Measurements from ENCODE around the gene PDE6B. TPM values are rescaled to one million over a fixed set of nuclear protein-coding genes. Genes with fewer than 3 reads are reported as not detected.
"Not testable (repeated sequence)": the region's sequence is repeated elsewhere in the genome, so short reads cannot be mapped to it uniquely, and the experiment has no call there.

The PDE6B gene
- total and polyA plus RNA-seq, 9 donors = 10.4 to 20.2 (median 14.3) TPM

GRCh38 chr4:636628-637159 lies 11.3 kb downstream of the PDE6B start:
- no peaks in the 10 kb centered on the region for H3K36me3 ChIP-seq (ENCODE audit: control insufficient read depth, insufficient read depth, low read length)
- H3K9me3 ChIP-seq (replicated peaks; ENCODE audit: control insufficient read depth, low read depth, low read length) = peaks cover 2% of the 10 kb centered on the region
- WGBS (ENCODE audit: insufficient coverage) = 50% methylated on average over 7 of the region's 13 CpGs
- H3K27me3 ChIP-seq (ENCODE audit: control insufficient read depth, insufficient read depth, low read length) = peaks cover 3% of the 10 kb centered on the region
- no peak overlapping the region for H3K4me3 ChIP-seq (ENCODE audit: low read length)
- no peak overlapping the region for H3K27ac ChIP-seq (ENCODE audit: low read length)
- no peaks in the 10 kb centered on the region for H3K4me1 ChIP-seq (ENCODE audit: control insufficient read depth, insufficient read depth, low read length)
- no peak for DNase-seq

- 47% methylated on average over 23 of the region's 32 CpGs for WGBS (ENCODE audit: insufficient coverage)
- Histone ChIP-seq H3K36me3 (ENCODE audit: control insufficient read depth, insufficient read depth, low read length) (no peaks in the 10 kb centered on the region), H3K4me3 (ENCODE audit: low read length) (no peak overlapping the region), H3K27me3 (ENCODE audit: control insufficient read depth, insufficient read depth, low read length) (peaks cover 3% of the 10 kb centered on the region), H3K27ac (ENCODE audit: low read length) (no peak overlapping the region), H3K9me3 (replicated peaks; ENCODE audit: control insufficient read depth, low read depth, low read length) (no peaks in the 10 kb centered on the region), H3K4me1 (ENCODE audit: control insufficient read depth, insufficient read depth, low read length) (no peaks in the 10 kb centered on the region)
- DNase-seq = no peak
Observed at GRCh38 chr4:637536-638280, 12.3 kb downstream of the PDE6B start.

GRCh38 chr4:642366-642765 lies 17.0 kb downstream of the PDE6B start:
- H3K9me3 ChIP-seq (replicated peaks; ENCODE audit: control insufficient read depth, low read depth, low read length); H3K36me3 ChIP-seq (ENCODE audit: control insufficient read depth, insufficient read depth, low read length); DNase-seq; H3K4me1 ChIP-seq (ENCODE audit: control insufficient read depth, insufficient read depth, low read length); H3K27me3 ChIP-seq (ENCODE audit: control insufficient read depth, insufficient read depth, low read length); H3K4me3 ChIP-seq (ENCODE audit: low read length); H3K27ac ChIP-seq (ENCODE audit: low read length): not testable (repeated sequence)
- WGBS (ENCODE audit: insufficient coverage) = no CpG with 5 or more reads among the region's 6 CpGs

GRCh38 chr4:646460-646859 lies 21.1 kb downstream of the PDE6B start:
- no peak for DNase-seq
- no peaks in the 10 kb centered on the region for H3K36me3 ChIP-seq (ENCODE audit: control insufficient read depth, insufficient read depth, low read length)
- WGBS (ENCODE audit: insufficient coverage) = 53% methylated on average over 28 of the region's 32 CpGs
- no peak overlapping the region for H3K27ac ChIP-seq (ENCODE audit: low read length)
- H3K27me3 ChIP-seq (ENCODE audit: control insufficient read depth, insufficient read depth, low read length) = peaks cover 24% of the 10 kb centered on the region
- H3K4me1 ChIP-seq (ENCODE audit: control insufficient read depth, insufficient read depth, low read length) = peaks cover 22% of the 10 kb centered on the region
- peak overlapping the region; percentile 15 for H3K4me3 ChIP-seq (ENCODE audit: low read length)
- no peaks in the 10 kb centered on the region for H3K9me3 ChIP-seq (replicated peaks; ENCODE audit: control insufficient read depth, low read depth, low read length)

GRCh38 chr4:647481-647880 lies 22.1 kb downstream of the PDE6B start:
- WGBS (ENCODE audit: insufficient coverage) = 95% methylated on average over 2 of the region's 13 CpGs
- H3K4me3 ChIP-seq (ENCODE audit: low read length) = no peak overlapping the region
- DNase-seq = no peak
- H3K4me1 ChIP-seq (ENCODE audit: control insufficient read depth, insufficient read depth, low read length) = peaks cover 26% of the 10 kb centered on the region
- no peaks in the 10 kb centered on the region for H3K9me3 ChIP-seq (replicated peaks; ENCODE audit: control insufficient read depth, low read depth, low read length)
- peaks cover 31% of the 10 kb centered on the region for H3K27me3 ChIP-seq (ENCODE audit: control insufficient read depth, insufficient read depth, low read length)
- no peaks in the 10 kb centered on the region for H3K36me3 ChIP-seq (ENCODE audit: control insufficient read depth, insufficient read depth, low read length)
- no peak overlapping the region for H3K27ac ChIP-seq (ENCODE audit: low read length)

GRCh38 chr4:648579-649292 lies 23.4 kb downstream of the PDE6B start:
- WGBS (ENCODE audit: insufficient coverage) = 48% methylated on average over 25 of the region's 28 CpGs
- H3K36me3 ChIP-seq (ENCODE audit: control insufficient read depth, insufficient read depth, low read length) = no peaks in the 10 kb centered on the region
- H3K27me3 ChIP-seq (ENCODE audit: control insufficient read depth, insufficient read depth, low read length) = peaks cover 33% of the 10 kb centered on the region
- no peaks in the 10 kb centered on the region for H3K9me3 ChIP-seq (replicated peaks; ENCODE audit: control insufficient read depth, low read depth, low read length)
- H3K4me1 ChIP-seq (ENCODE audit: control insufficient read depth, insufficient read depth, low read length) = peaks cover 26% of the 10 kb centered on the region
- peak overlapping the region; percentile 35 for H3K27ac ChIP-seq (ENCODE audit: low read length)
- peak; percentile 53 for DNase-seq
- no peak overlapping the region for H3K4me3 ChIP-seq (ENCODE audit: low read length)

GRCh38 chr4:649293-649625 lies 23.9 kb downstream of the PDE6B start:
- WGBS (ENCODE audit: insufficient coverage) = 77% methylated on average over 7 of the region's 7 CpGs
- Histone ChIP-seq H3K4me3 (ENCODE audit: low read length) (no peak overlapping the region), H3K27ac (ENCODE audit: low read length) (no peak overlapping the region), H3K9me3 (replicated peaks; ENCODE audit: control insufficient read depth, low read depth, low read length) (no peaks in the 10 kb centered on the region), H3K36me3 (ENCODE audit: control insufficient read depth, insufficient read depth, low read length) (no peaks in the 10 kb centered on the region), H3K27me3 (ENCODE audit: control insufficient read depth, insufficient read depth, low read length) (peaks cover 33% of the 10 kb centered on the region), H3K4me1 (ENCODE audit: control insufficient read depth, insufficient read depth, low read length) (peaks cover 26% of the 10 kb centered on the region)
- no peak for DNase-seq

- no peaks in the 10 kb centered on the region for H3K9me3 ChIP-seq (replicated peaks; ENCODE audit: control insufficient read depth, low read depth, low read length)
- H3K36me3 ChIP-seq (ENCODE audit: control insufficient read depth, insufficient read depth, low read length) = no peaks in the 10 kb centered on the region
- H3K27me3 ChIP-seq (ENCODE audit: control insufficient read depth, insufficient read depth, low read length) = peaks cover 30% of the 10 kb centered on the region
- H3K4me3 ChIP-seq (ENCODE audit: low read length) = no peak overlapping the region
- H3K27ac ChIP-seq (ENCODE audit: low read length) = no peak overlapping the region
- 86% methylated on average over 12 of the region's 13 CpGs for WGBS (ENCODE audit: insufficient coverage)
- no peak for DNase-seq
- H3K4me1 ChIP-seq (ENCODE audit: control insufficient read depth, insufficient read depth, low read length) = peaks cover 26% of the 10 kb centered on the region
Observed at GRCh38 chr4:649751-650310, 24.5 kb downstream of the PDE6B start.

GRCh38 chr4:650461-650860 lies 25.1 kb downstream of the PDE6B start:
- Histone ChIP-seq H3K27me3 (ENCODE audit: control insufficient read depth, insufficient read depth, low read length) (peaks cover 30% of the 10 kb centered on the region), H3K4me3 (ENCODE audit: low read length) (no peak overlapping the region)
- no peak for DNase-seq

More at GRCh38 chr4:650461-650860, 25.1 kb downstream of the PDE6B start:
- no peaks in the 10 kb centered on the region for H3K36me3 ChIP-seq (ENCODE audit: control insufficient read depth, insufficient read depth, low read length)
- H3K9me3 ChIP-seq (replicated peaks; ENCODE audit: control insufficient read depth, low read depth, low read length) = no peaks in the 10 kb centered on the region
- 68% methylated on average over 13 of the region's 18 CpGs for WGBS (ENCODE audit: insufficient coverage)
- peaks cover 26% of the 10 kb centered on the region for H3K4me1 ChIP-seq (ENCODE audit: control insufficient read depth, insufficient read depth, low read length)
- no peak overlapping the region for H3K27ac ChIP-seq (ENCODE audit: low read length)

Data from muscle of leg (tissue), 11 donors.